Adipose tissue (tissue), 3 donors: ENCODE measurements around the gene RHD. TPM values are rescaled to one million over a fixed set of nuclear protein-coding genes. Genes with fewer than 3 reads are reported as not detected.
A peak's percentile ranks its signal among the peaks of the same experiment; 100 is the strongest.
"Not testable (repeated sequence)": the region's sequence is repeated elsewhere in the genome, so short reads cannot be mapped to it uniquely, and the experiment has no call there.

ENCODE experiments used
- H3K27ac ChIP-seq: one replicate; pipeline ENCODE4 v1.5.1; 2013; ENCODE audit warnings: low read depth, low read length
- WGBS, 3 donors: extraction: QIAGEN DNeasy Blood & Tissue Kit; methylation state at CpG; one replicate each; pipeline ENCODE4 v1.1.7; 2013; 5-methylcytosine and 5-hydroxymethylcytosine counted together
- polyA plus RNA-seq, 3 donors: library from polyadenylated mRNA; stranded (reverse); fragments of 200-250 nt; gene quantifications; one replicate each; pipeline ENCODE4 v1.2.3, GENCODE V29; 2013
- donor health status: healthy with polysubstance abuse.
- donor health status: Bipolar disorder and iron deficiency.
- donor health status: healthy.

The RHD gene
- polyA plus RNA-seq, 3 donors, result not detected

DNA sequence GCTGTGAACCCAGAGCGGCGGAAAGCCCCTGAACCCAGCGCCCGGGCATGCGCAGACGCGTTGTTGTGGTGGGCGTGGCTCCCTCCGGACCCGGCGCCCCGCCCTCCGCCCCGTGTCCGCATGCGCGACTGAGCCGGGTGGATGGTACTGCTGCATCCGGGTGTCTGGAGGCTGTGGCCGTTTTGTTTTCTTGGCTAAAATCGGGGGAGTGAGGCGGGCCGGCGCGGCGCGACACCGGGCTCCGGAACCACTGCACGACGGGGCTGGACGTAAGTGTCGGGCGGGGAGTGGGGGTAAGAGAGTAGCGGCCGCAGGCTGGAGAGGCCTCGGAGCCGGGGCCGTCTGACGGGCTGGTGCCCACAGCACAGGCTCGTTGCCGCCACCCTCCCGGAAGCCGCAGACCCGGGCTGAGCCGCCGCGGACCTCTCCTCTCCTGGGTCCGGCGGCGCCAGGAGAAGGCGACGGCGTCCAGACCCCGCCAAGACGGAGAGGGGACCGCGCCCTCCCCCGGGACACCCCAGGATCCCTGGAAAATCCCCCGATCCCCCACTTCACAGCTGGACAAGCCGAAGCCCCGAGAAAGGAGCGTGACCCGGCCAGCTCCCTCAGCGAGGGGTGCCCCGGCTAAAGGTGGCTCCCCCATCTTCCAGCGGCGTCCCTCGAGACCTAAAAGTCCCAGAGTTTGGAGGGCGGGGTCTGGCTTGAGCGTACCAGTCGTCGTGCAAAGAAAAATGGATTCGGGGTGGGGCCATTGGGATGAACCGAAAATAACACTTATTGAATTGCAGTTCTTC lies 66.1 kb downstream of the RHD start, which contains the start of gene TMEM50A:
Gene TMEM50A (plus strand): TSS at position 147 of the 794 bp plus-strand sequence. CDS start 2,153 bp downstream, outside the sequence.
- WGBS, 3 donors, result 0% methylated on average over 59 to 69 of the region's 75 CpGs
- H3K27ac ChIP-seq, result peak within 1 kb of the TSS; percentile 29

DNA sequence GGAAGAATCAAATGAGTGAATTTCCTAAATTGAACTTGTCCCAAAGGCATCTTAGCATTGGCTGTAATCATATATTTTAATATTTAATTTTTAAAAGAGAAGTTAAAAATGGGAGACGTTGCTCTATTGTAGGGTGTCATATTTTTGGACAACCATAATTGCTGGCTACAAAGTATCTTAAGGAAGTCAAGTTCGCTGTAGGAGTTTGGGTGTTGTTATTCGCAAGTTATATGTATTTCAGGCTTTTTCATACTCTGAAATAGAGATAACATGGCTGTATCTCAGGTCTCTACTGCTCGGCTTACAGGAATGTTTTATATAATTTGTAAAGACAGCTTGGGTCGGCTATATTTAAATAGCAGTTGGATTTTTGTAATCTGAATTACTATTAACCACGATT lies 66.7 kb downstream of the RHD start:
- 0 to 1% (median 0%) methylated on average over 6 of the region's 6 CpGs for WGBS, 3 donors
- peak overlapping the region; percentile 29 for H3K27ac ChIP-seq

DNA sequence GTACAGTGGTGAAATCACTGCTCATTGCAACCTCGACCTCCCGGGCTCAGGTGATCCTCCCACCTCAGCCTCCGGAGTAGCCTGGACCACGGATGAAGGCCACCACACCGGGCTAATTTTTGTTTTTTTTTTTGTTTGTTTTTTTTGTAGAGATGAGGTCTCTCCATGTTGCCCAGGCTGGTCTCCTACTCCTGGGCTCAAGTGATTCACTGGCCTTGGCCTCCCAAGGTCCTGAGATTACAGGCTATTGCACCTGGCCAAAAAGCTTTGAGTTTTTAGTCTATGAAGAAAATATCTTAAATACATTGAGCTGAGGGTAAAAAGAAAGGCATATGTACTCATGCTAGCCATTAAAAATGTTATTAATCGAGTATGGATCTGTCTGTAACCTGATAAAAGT lies 69.4 kb downstream of the RHD start:
- no peak overlapping the region for H3K27ac ChIP-seq
- WGBS, 3 donors, result 67 to 86% (median 76%) methylated on average over 6 of the region's 6 CpGs

DNA sequence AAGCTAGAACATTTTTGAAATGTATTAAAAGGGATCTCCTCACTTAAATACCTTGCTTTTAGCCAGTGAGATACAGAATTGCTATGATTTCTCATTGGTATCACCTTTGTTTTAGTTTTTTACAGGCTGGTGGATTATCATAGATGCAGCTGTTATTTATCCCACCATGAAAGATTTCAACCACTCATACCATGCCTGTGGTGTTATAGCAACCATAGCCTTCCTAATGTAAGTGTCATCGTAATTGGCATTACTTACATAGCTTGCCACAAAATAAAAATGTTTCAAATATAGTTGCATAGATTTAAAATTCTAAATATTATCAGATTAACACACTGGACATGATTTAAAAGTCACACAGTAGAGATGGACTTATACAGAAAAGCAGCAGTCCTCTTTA lies 70.5 kb downstream of the RHD start:
- 31 to 90% (median 90%) methylated on average over 1 of the region's 1 CpG for WGBS, 3 donors
- no peak overlapping the region for H3K27ac ChIP-seq

DNA sequence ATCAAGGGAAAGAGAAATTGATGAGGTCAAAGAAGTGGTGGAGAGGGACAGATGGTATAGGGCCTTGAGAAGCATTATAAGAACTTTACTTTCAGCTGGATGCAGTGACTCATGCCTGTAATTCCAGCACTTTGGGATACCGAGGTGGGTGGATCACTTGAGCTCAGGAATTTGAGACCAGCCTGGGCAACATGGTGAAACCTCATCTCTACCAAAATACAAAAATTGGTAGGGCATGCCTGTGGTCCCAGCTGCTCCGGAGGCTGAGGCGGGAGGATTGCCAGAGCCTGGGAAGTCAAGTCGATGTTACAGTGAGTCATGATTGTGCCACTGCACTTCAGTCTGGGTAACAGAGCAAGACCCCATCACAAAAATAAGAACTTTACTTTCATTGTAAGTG lies 71.6 kb downstream of the RHD start:
- H3K27ac ChIP-seq, result no peak overlapping the region
- 79 to 85% (median 83%) methylated on average over 4 of the region's 4 CpGs for WGBS, 3 donors

DNA sequence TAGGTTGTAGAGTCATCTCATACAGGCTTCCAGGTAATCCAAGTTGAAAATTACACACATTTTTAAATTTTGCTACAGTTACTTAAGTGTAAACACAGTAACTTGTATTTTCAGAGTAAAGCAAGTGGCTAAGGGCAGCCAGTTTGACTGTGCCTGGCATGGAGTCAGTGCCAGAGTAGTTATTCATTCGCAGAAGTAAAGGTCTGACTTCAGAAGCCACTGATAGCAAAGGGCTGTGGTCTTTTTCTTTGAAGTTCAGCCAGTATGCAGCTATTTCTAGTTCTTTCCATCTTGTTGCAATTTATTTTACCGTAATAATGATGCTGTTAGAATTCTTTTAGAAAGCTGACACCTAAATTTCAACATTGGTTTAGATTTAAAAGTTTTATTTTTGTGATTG lies 75.2 kb downstream of the RHD start:
- no peak overlapping the region for H3K27ac ChIP-seq
- 38 to 87% (median 86%) methylated on average over 2 of the region's 2 CpGs for WGBS, 3 donors

DNA sequence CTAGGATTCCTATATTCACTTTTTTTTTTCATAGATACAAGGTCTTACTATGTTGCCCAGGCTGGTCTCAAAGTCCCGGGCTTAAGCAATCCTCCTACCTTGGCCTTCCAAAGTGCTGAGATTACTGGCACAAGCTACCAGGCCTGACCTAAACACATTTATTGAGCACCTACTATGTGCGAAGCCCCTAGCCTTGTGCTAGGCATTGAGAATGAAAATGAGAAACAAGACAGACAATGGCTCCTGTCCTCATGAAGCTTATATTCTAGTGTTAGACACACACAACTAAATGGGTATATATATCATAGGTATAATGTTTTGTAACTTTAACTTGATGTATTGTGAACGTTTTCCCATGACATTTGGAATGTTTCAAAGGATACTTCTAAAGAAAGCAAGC lies 77.3 kb downstream of the RHD start:
- no peak overlapping the region for H3K27ac ChIP-seq
- 93 to 96% (median 94%) methylated on average over 3 of the region's 3 CpGs for WGBS, 3 donors

- H3K27ac ChIP-seq, result no peak overlapping the region
- WGBS, 3 donors, result 68 to 82% (median 81%) methylated on average over 6 of the region's 6 CpGs
These were observed 83.6 kb downstream of the RHD start for GRCh38 chr1:25355841-25356395.

DNA sequence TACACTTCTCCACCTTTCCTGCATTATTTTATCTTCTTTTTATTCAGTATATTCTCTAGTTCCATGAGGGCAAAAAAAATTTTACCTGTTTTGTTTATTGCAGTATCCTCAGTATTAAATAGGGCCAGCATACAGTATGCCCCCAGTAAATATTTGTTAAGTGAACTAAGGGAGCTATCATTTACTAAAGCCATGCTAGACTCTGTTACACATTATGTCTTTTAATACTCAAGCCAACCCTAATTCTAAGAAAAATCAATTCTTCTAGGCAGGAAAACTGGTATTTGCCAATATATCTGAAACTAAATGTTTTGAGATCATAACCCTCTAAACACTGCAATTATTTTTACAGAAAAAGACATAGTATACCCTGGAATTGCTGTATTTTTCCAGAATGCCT lies 84.1 kb downstream of the RHD start:
- no peak overlapping the region for H3K27ac ChIP-seq

GRCh38 chr1:25356848-25357247 lies 84.5 kb downstream of the RHD start:
- WGBS, 3 donors, result 72 to 94% (median 88%) methylated on average over 1 of the region's 1 CpG
- no peak overlapping the region for H3K27ac ChIP-seq

DNA sequence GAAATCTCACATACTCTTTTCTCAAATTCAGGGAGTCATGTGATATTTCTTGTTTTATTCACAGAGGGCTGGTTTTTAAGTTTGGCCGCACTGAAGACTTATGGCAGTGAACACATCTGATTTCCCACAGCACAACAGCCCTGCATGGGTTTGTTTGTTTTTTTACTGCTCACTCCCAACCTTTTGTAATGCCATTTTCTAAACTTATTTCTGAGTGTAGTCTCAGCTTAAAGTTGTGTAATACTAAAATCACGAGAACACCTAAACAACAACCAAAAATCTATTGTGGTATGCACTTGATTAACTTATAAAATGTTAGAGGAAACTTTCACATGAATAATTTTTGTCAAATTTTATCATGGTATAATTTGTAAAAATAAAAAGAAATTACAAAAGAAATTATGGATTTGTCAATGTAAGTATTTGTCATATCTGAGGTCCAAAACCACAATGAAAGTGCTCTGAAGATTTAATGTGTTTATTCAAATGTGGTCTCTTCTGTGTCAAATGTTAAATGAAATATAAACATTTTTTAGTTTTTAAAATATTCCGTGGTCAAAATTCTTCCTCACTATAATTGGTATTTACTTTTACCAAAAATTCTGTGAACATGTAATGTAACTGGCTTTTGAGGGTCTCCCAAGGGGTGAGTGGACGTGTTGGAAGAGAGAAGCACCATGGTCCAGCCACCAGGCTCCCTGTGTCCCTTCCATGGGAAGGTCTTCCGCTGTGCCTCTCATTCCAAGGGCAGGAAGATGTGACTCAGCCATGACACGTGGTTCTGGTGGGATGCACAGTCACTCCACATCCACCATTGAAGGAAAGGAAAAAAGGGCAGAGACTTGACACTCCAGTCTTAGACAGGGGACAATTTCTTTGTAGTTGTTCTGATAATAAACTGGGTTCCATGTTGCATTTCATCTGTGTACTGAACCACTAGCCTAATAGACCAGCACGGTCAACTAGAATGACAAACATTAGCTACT lies 88.6 kb downstream of the RHD start:
- H3K27ac ChIP-seq, result no peak overlapping the region
- 87 to 95% (median 87%) methylated on average over 7 of the region's 7 CpGs for WGBS, 3 donors

GRCh38 chr1:25361901-25362300 lies 89.6 kb downstream of the RHD start:
- no peak overlapping the region for H3K27ac ChIP-seq
- WGBS, 3 donors, result 72 to 81% (median 77%) methylated on average over 2 of the region's 2 CpGs

- H3K27ac ChIP-seq, result not testable (repeated sequence)
- WGBS, 3 donors, result no CpG with 5 or more reads among the region's 17 CpGs
These were observed 90.6 kb downstream of the RHD start for GRCh38 chr1:25362634-25363559.

DNA sequence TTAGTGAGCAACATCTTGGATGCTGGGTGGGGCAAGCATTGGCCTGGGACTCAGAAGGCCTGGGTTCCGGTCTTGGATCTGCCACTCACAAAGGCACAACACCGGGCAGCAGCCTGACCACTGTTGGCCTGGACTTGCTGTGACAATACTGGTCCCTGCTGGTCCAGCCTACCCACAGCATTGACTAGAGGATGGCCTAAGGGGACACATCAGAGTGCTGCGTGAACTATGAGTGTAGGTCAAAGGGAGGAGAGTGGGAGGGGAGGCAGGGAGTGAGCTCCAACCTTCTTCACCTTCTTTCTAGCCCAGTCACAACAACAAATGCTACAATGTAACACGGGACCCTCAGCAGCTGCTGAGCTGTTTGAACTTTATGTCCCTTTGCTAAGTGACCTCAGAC lies 96.9 kb downstream of the RHD start:
- WGBS, 3 donors, result 89 to 93% (median 92%) methylated on average over 4 of the region's 4 CpGs
- H3K27ac ChIP-seq, result no peak overlapping the region

GRCh38 chr1:25369691-25370271 lies 97.5 kb downstream of the RHD start:
- H3K27ac ChIP-seq, result not testable (repeated sequence)
- WGBS, 3 donors, result 79 to 92% (median 84%) methylated on average over 12 of the region's 12 CpGs

DNA sequence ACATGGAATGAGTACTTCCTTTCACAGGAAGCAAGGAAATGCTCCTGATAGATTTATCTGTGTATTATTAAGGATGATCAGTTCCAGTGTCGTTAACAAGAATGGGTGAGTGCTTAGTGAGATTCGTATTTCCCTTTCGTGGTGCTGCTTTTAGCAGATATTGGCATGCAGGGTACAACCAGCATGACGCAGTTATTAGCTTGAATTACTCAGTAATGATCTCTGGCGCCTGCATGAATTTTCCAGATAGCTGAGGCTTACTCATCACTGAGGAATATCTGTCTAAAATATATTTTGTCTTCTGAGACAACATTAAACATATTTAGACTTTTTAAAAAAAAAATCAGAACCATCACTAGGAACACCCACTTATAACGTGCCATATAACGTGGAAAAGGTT lies 99.4 kb downstream of the RHD start:
- not testable (repeated sequence) for H3K27ac ChIP-seq
- WGBS, 3 donors, result 60 to 74% (median 68%) methylated on average over 7 of the region's 7 CpGs

GRCh38 chr1:25378367-25378766 lies 106.1 kb downstream of the RHD start:
- WGBS, 3 donors, result 75 to 91% (median 84%) methylated on average over 3 of the region's 3 CpGs
- H3K27ac ChIP-seq, result not testable (repeated sequence)
